Thoracic aorta (tissue), 2 donors: ENCODE results near the gene C1R. TPM values are rescaled to one million over a fixed set of nuclear protein-coding genes. Genes with fewer than 3 reads are reported as not detected.

ENCODE experiments used
- ATAC-seq: fragments of 150-250 bp; one replicate; pipeline ENCODE4 v1.8.0; 2017; ENCODE audit warnings: low read depth; ENCODE audit not compliant: insufficient number of reproducible peaks, low FRiP score
- DNase-seq: peaks from one replicate; pipeline ENCODE4 v3.0.0-alpha.2; 2020; ENCODE audit warnings: low spot score
- H3K27ac ChIP-seq, 2 donors: fragments of 200-600 bp; sonication (generic); 1 replicate in 1 of 2; 2 replicates in 1 of 2; pipeline ENCODE4 v1.5.1; 2016; ENCODE audit warnings: mild to moderate bottlenecking in 2 of 2, moderate library complexity in 2 of 2
- H3K27me3 ChIP-seq: fragments of 200-600 bp; sonication (generic); replicated peaks from 2 replicates; pipeline ENCODE4 v1.6.0; 2016; ENCODE audit warnings: mild to moderate bottlenecking; ENCODE audit not compliant: insufficient read depth
- H3K36me3 ChIP-seq: fragments of 200-600 bp; sonication (generic); one replicate; pipeline ENCODE4 v1.5.1; 2016
- H3K4me1 ChIP-seq, 2 donors: fragments of 200-600 bp; sonication (generic); 1 replicate in 1 of 2; 2 replicates in 1 of 2; pipeline versions ENCODE4 v1.5.1 to v1.6.0; 2016; ENCODE audit warnings: low read depth in 2 of 2, mild to moderate bottlenecking in 1 of 2; ENCODE audit not compliant: control insufficient read depth in 1 of 2
- H3K4me3 ChIP-seq: fragments of 200-600 bp; sonication (generic); 2 replicates; pipeline ENCODE4 v1.5.1; 2016; ENCODE audit warnings: mild to moderate bottlenecking
- H3K9me3 ChIP-seq: fragments of 200-600 bp; sonication (generic); 2 replicates; pipeline ENCODE4 v1.5.1; 2016
- CTCF ChIP-seq: fragments of 200-600 bp; sonication (generic); IDR thresholded peaks from one replicate; pipeline ENCODE4 v1.5.1; 2019; ENCODE audit warnings: antibody characterized with exemption
- total RNA-seq, 2 donors: library from RNA; depleted of rRNA; stranded (reverse); fragments of >200 nt; gene quantifications; one replicate each; pipeline versions ENCODE4 v1.1.0 to v1.2.3, GENCODE V29; 2016

C1R gene
- total RNA-seq: 100 to 1,000 TPM; 811 to 997 TPM

- TF ChIP-seq CTCF: peak; percentile 89
- Histone ChIP-seq H3K9me3 (no peaks in the 10 kb centered on the region), H3K36me3 (peaks cover 19% of the 10 kb centered on the region), H3K4me1 (peaks cover 17 to 36% of the 10 kb centered on the region in 2 donors), H3K27me3 (no peaks in the 10 kb centered on the region), H3K4me3 (peak within 1 kb of the TSS; percentile 83), H3K27ac (peak within 1 kb of the TSS; percentile 84)
- peak; percentile 78 for DNase-seq
- ATAC-seq: peak; percentile 82
Measured at GRCh38 chr12:7092229-7092985, at the start of gene C1R. C1R (minus strand) TSS chr12:7092445; CDS start chr12:7092388, 57 bp downstream.

GRCh38 chr12:7141351-7142005, 49.2 kb upstream of the C1R start:
- Histone ChIP-seq H3K27ac (no peak overlapping the region), H3K27me3 (no peaks in the 10 kb centered on the region), H3K4me1 (no peaks in the 10 kb centered on the region), H3K9me3 (no peaks in the 10 kb centered on the region), H3K36me3 (peaks cover 7% of the 10 kb centered on the region), H3K4me3 (no peak overlapping the region)
- ATAC-seq (no peak), DNase-seq (no peak)
- TF ChIP-seq CTCF: no peak

GRCh38 chr12:7139200-7139599, 47.0 kb upstream of the C1R start:
- no peaks in the 10 kb centered on the region for H3K4me1 ChIP-seq
- no peak overlapping the region for H3K27ac ChIP-seq
- no peak for ATAC-seq
- no peaks in the 10 kb centered on the region for H3K9me3 ChIP-seq
- H3K4me3 ChIP-seq: no peak overlapping the region
- no peak for TF ChIP-seq CTCF
- H3K36me3 ChIP-seq: peaks cover 18% of the 10 kb centered on the region
- DNase-seq: no peak
- no peaks in the 10 kb centered on the region for H3K27me3 ChIP-seq

GRCh38 chr12:7137908-7138307, 45.7 kb upstream of the C1R start:
- H3K4me3 ChIP-seq: no peak overlapping the region
- TF ChIP-seq CTCF: no peak
- no peaks in the 10 kb centered on the region for H3K9me3 ChIP-seq
- peaks cover 18% of the 10 kb centered on the region for H3K36me3 ChIP-seq
- H3K27me3 ChIP-seq: no peaks in the 10 kb centered on the region
- H3K27ac ChIP-seq: no peak overlapping the region
- ATAC-seq (no peak), DNase-seq (no peak)
- H3K4me1 ChIP-seq: no peaks in the 10 kb centered on the region

- DNase-seq (no peak), ATAC-seq (no peak)
- Histone ChIP-seq H3K4me1 (no peaks in the 10 kb centered on the region), H3K9me3 (no peaks in the 10 kb centered on the region), H3K27me3 (no peaks in the 10 kb centered on the region), H3K36me3 (peaks cover 18% of the 10 kb centered on the region), H3K4me3 (no peak overlapping the region), H3K27ac (no peak overlapping the region)
- TF ChIP-seq CTCF: no peak
Measured at GRCh38 chr12:7136676-7137075, 44.4 kb upstream of the C1R start.
